ENCODE measurements around the gene KCNH5.
"Not testable (repeated sequence)": the region's sequence is repeated elsewhere in the genome, so short reads cannot be mapped to it uniquely, and the experiment has no call there.

Gene KCNH5

GRCh38 chr14:62819931-62820330 is 225.3 kb downstream of the KCNH5 start:
- no peak for TF ChIP-seq JUND (IDR thresholded peaks at IDR 0.05; ENCODE audit: low read depth)
- in situ Hi-C loops (cut with HindIII; ENCODE audit: low pct_unique_long_range_greater_than_20kb, low sequenced_read_pairs): no loop called here
- no peak for DNase-seq (ENCODE audit: low read depth in 1 of 2, low spot score in 1 of 2)

DNA sequence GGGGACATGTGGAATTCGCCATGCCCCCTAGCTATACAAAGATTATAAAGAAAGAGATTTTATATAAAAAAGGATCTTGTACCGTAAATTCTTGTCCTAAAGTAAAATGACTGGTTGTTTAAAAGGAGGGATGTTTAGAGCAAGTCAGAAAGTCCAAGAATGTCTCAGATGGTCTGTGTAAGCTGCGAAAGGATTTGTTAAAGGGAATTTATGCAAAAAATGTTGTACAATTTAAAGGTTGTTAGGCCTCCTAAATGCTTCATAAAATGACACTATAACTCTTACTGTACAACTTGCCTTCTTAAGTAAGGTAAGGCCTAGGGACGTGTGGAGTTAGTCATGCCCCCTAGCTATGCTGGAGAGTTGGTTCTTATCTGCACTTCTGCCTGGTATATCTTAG is 237.6 kb downstream of the KCNH5 start:
- in situ Hi-C loops (cut with HindIII; ENCODE audit: low pct_unique_long_range_greater_than_20kb, low sequenced_read_pairs): no loop called here

GRCh38 chr14:62800577-62800976 is 244.7 kb downstream of the KCNH5 start:
- DNase-seq (ENCODE audit: low read depth in 1 of 2, low spot score in 1 of 2): peak in 1 of 2 experiments; percentile 72
- in situ Hi-C loops (cut with HindIII; ENCODE audit: low pct_unique_long_range_greater_than_20kb, low sequenced_read_pairs): no loop called here
- no peak for TF ChIP-seq JUND (IDR thresholded peaks at IDR 0.05; ENCODE audit: low read depth)

More for the DNA sequence above, 237.6 kb downstream of the KCNH5 start:
- DNase-seq (ENCODE audit: low read depth in 1 of 2, low spot score in 1 of 2): no peak
- TF ChIP-seq JUND (IDR thresholded peaks at IDR 0.05; ENCODE audit: low read depth): no peak

GRCh38 chr14:62796431-62796830 is 248.8 kb downstream of the KCNH5 start:
- in situ Hi-C loops (cut with HindIII; ENCODE audit: low pct_unique_long_range_greater_than_20kb, low sequenced_read_pairs): no loop called here
- DNase-seq (ENCODE audit: low read depth in 1 of 2, low spot score in 1 of 2): no peak
- TF ChIP-seq JUND (IDR thresholded peaks at IDR 0.05; ENCODE audit: low read depth): no peak

GRCh38 chr14:62792578-62792977 is 252.7 kb downstream of the KCNH5 start:
- no peak for TF ChIP-seq JUND (IDR thresholded peaks at IDR 0.05; ENCODE audit: low read depth)
- DNase-seq (ENCODE audit: low read depth in 1 of 2, low spot score in 1 of 2): no peak
- in situ Hi-C loops (cut with HindIII; ENCODE audit: low pct_unique_long_range_greater_than_20kb, low sequenced_read_pairs): no loop called here

GRCh38 chr14:62781328-62781727 is 263.9 kb downstream of the KCNH5 start:
- DNase-seq (ENCODE audit: low read depth in 1 of 2, low spot score in 1 of 2); in situ Hi-C loops (cut with HindIII; ENCODE audit: low pct_unique_long_range_greater_than_20kb, low sequenced_read_pairs): not testable (repeated sequence)

DNA sequence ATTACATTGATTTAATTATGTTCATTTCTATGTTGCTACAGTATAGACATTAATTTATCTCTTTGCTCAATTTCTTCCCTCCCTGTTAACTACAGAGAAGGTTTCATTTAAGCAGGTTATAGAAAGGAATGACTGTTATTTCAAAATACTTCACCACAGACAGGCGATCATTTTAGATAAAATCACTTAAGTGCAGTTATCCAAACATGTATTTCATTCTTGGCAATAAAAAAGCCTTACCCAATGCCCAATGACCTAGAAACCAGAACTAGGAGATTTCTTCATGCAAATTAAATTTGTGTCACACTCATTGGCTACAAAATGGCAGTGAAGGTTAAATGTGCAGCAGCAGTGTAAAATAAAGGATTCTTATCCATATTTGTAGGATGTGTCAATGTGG is 266.4 kb downstream of the KCNH5 start:
- TF ChIP-seq JUND (IDR thresholded peaks at IDR 0.05; ENCODE audit: low read depth): no peak
- in situ Hi-C loops (cut with HindIII; ENCODE audit: low pct_unique_long_range_greater_than_20kb, low sequenced_read_pairs): no loop called here
- peak; percentile 30 to 66 for DNase-seq (ENCODE audit: low read depth in 1 of 2, low spot score in 1 of 2)

- TF ChIP-seq JUND (IDR thresholded peaks at IDR 0.05; ENCODE audit: low read depth): no peak
- DNase-seq (ENCODE audit: low read depth in 1 of 2, low spot score in 1 of 2): no peak
- in situ Hi-C loops (cut with HindIII; ENCODE audit: low pct_unique_long_range_greater_than_20kb, low sequenced_read_pairs): no loop called here
These were observed 266.9 kb downstream of the KCNH5 start for GRCh38 chr14:62778310-62778709.

DNA sequence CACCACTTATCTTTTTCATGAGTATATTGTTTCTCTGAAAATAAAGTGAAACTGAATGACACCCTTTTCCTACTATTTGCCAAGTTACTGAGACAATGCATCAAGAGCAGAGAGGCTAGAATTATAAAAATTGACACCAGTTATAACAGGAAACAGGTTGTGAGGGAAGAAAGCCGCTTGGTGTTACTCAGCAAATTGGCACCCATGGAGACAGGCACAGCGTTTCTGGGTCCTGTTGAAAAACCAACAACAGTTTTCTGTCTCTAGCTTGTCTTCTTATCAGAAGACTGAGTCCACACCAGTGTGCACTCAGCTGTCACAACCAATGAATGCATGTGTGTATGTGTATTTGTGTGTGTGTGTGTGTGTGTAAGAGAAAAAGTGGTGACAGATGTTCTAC is 267.7 kb downstream of the KCNH5 start:
- in situ Hi-C loops (cut with HindIII; ENCODE audit: low pct_unique_long_range_greater_than_20kb, low sequenced_read_pairs): no loop called here

GRCh38 chr14:62776300-62776699 is 269.0 kb downstream of the KCNH5 start:
- in situ Hi-C loops (cut with HindIII; ENCODE audit: low pct_unique_long_range_greater_than_20kb, low sequenced_read_pairs): no loop called here
- TF ChIP-seq JUND (IDR thresholded peaks at IDR 0.05; ENCODE audit: low read depth): no peak
- no peak for DNase-seq (ENCODE audit: low read depth in 1 of 2, low spot score in 1 of 2)

More for the DNA sequence above, 267.7 kb downstream of the KCNH5 start:
- no peak for DNase-seq (ENCODE audit: low read depth in 1 of 2, low spot score in 1 of 2)
- TF ChIP-seq JUND (IDR thresholded peaks at IDR 0.05; ENCODE audit: low read depth): no peak

- DNase-seq (ENCODE audit: low read depth in 1 of 2, low spot score in 1 of 2): no peak
- no peak for TF ChIP-seq JUND (IDR thresholded peaks at IDR 0.05; ENCODE audit: low read depth)
- in situ Hi-C loops (cut with HindIII; ENCODE audit: low pct_unique_long_range_greater_than_20kb, low sequenced_read_pairs): no loop called here
These were observed 276.5 kb downstream of the KCNH5 start for GRCh38 chr14:62768753-62769152.

GRCh38 chr14:62763951-62764350 is 281.3 kb downstream of the KCNH5 start:
- in situ Hi-C loops (cut with HindIII; ENCODE audit: low pct_unique_long_range_greater_than_20kb, low sequenced_read_pairs): no loop called here
- TF ChIP-seq JUND (IDR thresholded peaks at IDR 0.05; ENCODE audit: low read depth): no peak
- DNase-seq (ENCODE audit: low read depth in 1 of 2, low spot score in 1 of 2): no peak

DNA sequence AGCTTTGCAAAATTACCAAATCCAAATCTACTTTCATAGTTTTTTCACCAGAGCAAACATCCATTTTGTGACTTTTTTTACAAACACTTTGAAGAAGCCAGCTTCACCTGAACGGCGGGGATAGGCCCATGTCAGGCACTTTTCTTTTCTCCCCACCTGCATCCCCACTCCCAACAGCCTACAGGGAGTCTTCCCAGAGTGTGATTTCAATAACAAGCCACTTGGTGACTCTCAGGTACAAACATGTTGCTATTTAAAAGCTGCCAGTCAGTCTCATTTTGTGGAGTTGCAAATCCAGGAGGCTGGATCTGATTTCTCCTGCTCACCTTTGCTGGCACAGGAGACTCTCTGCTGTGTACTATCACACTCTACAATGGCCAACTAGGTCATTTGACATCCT is 285.5 kb downstream of the KCNH5 start:
- in situ Hi-C loops (cut with HindIII; ENCODE audit: low pct_unique_long_range_greater_than_20kb, low sequenced_read_pairs): no loop called here
- TF ChIP-seq JUND (IDR thresholded peaks at IDR 0.05; ENCODE audit: low read depth): no peak
- peak; percentile 27 to 44 for DNase-seq (ENCODE audit: low read depth in 1 of 2, low spot score in 1 of 2)

DNA sequence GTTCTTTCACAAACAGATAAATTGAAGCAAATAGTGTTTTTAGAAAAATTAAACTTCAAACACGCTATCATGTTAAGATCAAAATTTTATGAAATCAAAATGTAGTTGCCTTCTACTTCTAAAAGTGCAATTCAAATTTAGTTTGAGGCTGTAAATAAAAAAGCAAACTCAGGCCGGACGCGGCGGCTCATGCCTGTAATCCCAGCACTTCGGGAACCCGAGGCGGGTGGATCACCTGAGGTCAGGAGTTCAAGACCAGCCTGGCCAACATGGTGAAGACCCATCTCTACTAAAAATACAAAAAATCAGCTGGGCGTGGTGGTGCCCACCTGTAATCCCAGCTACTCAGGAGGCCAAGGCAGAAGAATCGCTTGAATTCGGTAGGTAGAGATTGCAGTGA is 298.4 kb downstream of the KCNH5 start:
- in situ Hi-C loops (cut with HindIII; ENCODE audit: low pct_unique_long_range_greater_than_20kb, low sequenced_read_pairs); DNase-seq (ENCODE audit: low read depth in 1 of 2, low spot score in 1 of 2): not testable (repeated sequence)
